ENCODE results near the gene CTNNA2. TPM values are rescaled to one million over a fixed set of nuclear protein-coding genes. Genes with fewer than 3 reads are reported as not detected.

CTNNA2 gene
- total RNA-seq, 6 experiments from 2014 or later = 0.44 TPM; not detected in 5

GRCh38 chr2:80519121-80519643 lies 1006.3 kb downstream of the CTNNA2 start:
- no peaks in the 10 kb centered on the region for H3K27me3 ChIP-seq
- H3K27ac ChIP-seq = no peak overlapping the region
- DNase-seq (no peak), ATAC-seq (no peak)
- no peaks in the 10 kb centered on the region for H3K36me3 ChIP-seq
- no peak for TF ChIP-seq POLR2A (IDR thresholded peaks at IDR 0.05)
- TF ChIP-seq CTCF (IDR thresholded peaks at IDR 0.05) = no peak
- H3K9me3 ChIP-seq = no peaks in the 10 kb centered on the region
- 21% methylated on average over 1 of the region's 3 CpGs for WGBS (ENCODE audit: insufficient coverage, low coverage, low lambda C conversion rate, missing lambda C conversion rate)
- no peaks in the 10 kb centered on the region for H3K4me1 ChIP-seq
- H3K4me3 ChIP-seq = no peak overlapping the region
- intact Hi-C loops (cut with DNase I) = no loop called here

- Histone ChIP-seq H3K4me1 (no peaks in the 10 kb centered on the region), H3K4me3 (no peak overlapping the region), H3K27me3 (no peaks in the 10 kb centered on the region), H3K27ac (no peak overlapping the region), H3K9me3 (no peaks in the 10 kb centered on the region), H3K36me3 (no peaks in the 10 kb centered on the region)
- DNase-seq (no peak), ATAC-seq (no peak)
- TF ChIP-seq POLR2A (IDR thresholded peaks at IDR 0.05) (no peak), CTCF (IDR thresholded peaks at IDR 0.05) (no peak)
- intact Hi-C loops (cut with DNase I) = no loop called here
- 17% methylated on average over 1 of the region's 1 CpG for WGBS (ENCODE audit: insufficient coverage, low coverage, low lambda C conversion rate, missing lambda C conversion rate)
Measured at GRCh38 chr2:80519699-80520291, 1006.9 kb downstream of the CTNNA2 start.

GRCh38 chr2:80525152-80525551 lies 1012.3 kb downstream of the CTNNA2 start:
- ATAC-seq (no peak), DNase-seq (no peak)
- Histone ChIP-seq H3K9me3 (no peaks in the 10 kb centered on the region), H3K36me3 (no peaks in the 10 kb centered on the region), H3K27me3 (no peaks in the 10 kb centered on the region), H3K4me1 (no peaks in the 10 kb centered on the region), H3K27ac (no peak overlapping the region), H3K4me3 (no peak overlapping the region)
- whole genome bisulfite sequencing (ENCODE audit: insufficient coverage, low coverage, low lambda C conversion rate, missing lambda C conversion rate) = 23% methylated on average over 2 of the region's 2 CpGs
- intact Hi-C loops (cut with DNase I) = no loop called here
- TF ChIP-seq CTCF (IDR thresholded peaks at IDR 0.05) (no peak), POLR2A (IDR thresholded peaks at IDR 0.05) (no peak)

- no peak for ATAC-seq
- no peak for TF ChIP-seq CTCF (IDR thresholded peaks at IDR 0.05)
- no peak for TF ChIP-seq POLR2A (IDR thresholded peaks at IDR 0.05)
- no peak overlapping the region for H3K4me3 ChIP-seq
- WGBS (ENCODE audit: insufficient coverage, low coverage, low lambda C conversion rate, missing lambda C conversion rate) = 70% methylated on average over 3 of the region's 3 CpGs
- H3K36me3 ChIP-seq = no peaks in the 10 kb centered on the region
- H3K4me1 ChIP-seq = no peaks in the 10 kb centered on the region
- H3K9me3 ChIP-seq = no peaks in the 10 kb centered on the region
- H3K27me3 ChIP-seq = no peaks in the 10 kb centered on the region
- H3K27ac ChIP-seq = no peak overlapping the region
- no peak for DNase-seq
- intact Hi-C loops (cut with DNase I) = no loop called here
Measured at GRCh38 chr2:80527119-80527518, 1014.3 kb downstream of the CTNNA2 start.

Measured in right lobe of liver (tissue), 6 donors.